Measurements from ENCODE around the gene SIGLECL1.
"Not testable (repeated sequence)": the region's sequence is repeated elsewhere in the genome, so short reads cannot be mapped to it uniquely, and the experiment has no call there.

The SIGLECL1 gene

DNA sequence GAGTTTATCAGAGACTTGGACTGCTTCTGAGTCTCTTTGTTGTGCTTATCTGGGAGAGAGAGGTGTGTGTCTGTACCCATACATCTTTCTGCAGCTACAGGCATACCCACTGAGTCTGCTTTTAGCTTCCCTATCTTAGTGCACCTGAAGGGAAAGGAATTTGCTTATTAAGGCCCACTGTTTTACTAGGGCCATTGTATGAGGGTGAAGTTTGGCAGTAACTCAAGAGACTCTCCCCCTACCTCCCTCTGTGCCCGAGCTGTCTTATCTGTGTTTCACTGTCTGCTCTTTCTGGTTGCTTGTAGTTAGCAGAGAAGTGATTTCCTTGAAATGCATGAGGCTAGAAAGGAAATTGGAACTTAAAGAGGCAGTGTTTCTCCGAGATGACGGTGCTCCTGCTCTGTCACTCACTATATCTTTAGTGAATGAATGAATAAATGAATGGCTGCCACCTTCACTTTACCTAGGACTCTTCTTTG is 26.7 kb upstream of the SIGLECL1 start:
- Histone ChIP-seq H3K9me3 (ENCODE audit: control insufficient read depth in 2 of 2, low read length in 2 of 2) (no peaks in the 10 kb centered on the region), H3K4me3 (ENCODE audit: low read length in 2 of 2) (no peak overlapping the region), H3K27ac (ENCODE audit: low read length) (no peak overlapping the region), H3K9ac (ENCODE audit: low read length in 2 of 2) (no peak overlapping the region), H3K4me1 (ENCODE audit: control insufficient read depth, insufficient read depth, low read length) (no peaks in the 10 kb centered on the region), H3K36me3 (ENCODE audit: control insufficient read depth in 2 of 2, insufficient read depth in 2 of 2, low read length in 2 of 2) (no peaks in the 10 kb centered on the region), H3K27me3 (ENCODE audit: control insufficient read depth in 1 of 2, insufficient read depth in 2 of 2, low read length in 2 of 2) (peaks cover 0 to 2% of the 10 kb centered on the region in 2 donors)

DNA sequence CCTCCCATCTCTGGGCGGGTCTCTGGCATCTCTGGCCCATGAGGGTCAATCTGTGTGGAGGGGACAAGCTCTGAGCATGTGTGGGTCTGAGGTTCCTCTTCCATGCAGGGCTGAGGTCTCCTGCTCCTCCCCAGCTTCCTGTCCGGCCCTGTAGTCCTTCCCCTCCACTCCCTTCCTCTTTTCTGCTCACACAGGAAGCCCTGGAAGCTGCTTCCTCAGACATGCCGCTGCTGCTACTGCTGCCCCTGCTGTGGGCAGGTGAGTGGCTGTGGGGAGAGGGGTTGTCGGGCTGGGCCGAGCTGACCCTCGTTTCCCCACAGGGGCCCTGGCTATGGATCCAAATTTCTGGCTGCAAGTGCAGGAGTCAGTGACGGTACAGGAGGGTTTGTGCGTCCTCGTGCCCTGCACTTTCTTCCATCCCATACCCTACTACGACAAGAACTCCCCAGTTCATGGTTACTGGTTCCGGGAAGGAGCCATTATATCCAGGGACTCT is 25.9 kb upstream of the SIGLECL1 start, which contains the start of gene CD33:
TSS of gene CD33 (plus strand) at position 183 of the 496 bp plus-strand sequence. CDS start at position 222, 39 bp downstream.
- H3K27ac ChIP-seq (ENCODE audit: low read length): not testable (repeated sequence)

DNA sequence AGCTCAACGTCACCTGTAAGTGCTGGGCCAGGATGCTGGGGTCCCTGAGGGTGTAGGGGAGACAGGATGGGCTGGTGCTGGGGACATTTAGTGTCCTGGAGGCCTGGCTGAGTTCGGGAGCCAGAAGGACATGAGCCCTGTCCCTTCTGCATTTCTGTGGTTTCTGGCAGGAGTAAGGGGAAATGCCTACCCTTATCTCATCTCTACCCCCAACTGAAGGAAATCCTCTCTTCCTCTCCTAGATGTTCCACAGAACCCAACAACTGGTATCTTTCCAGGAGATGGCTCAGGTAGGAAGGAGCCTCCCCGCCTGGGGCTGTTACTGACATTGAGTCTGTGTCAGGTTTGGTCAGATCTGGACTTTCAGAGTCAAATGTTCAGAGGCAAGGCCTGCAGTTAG is 24.8 kb upstream of the SIGLECL1 start:
- Histone ChIP-seq H3K4me3 (ENCODE audit: low read length in 2 of 2) (no peak overlapping the region), H3K4me1 (ENCODE audit: control insufficient read depth, insufficient read depth, low read length) (no peaks in the 10 kb centered on the region), H3K9me3 (ENCODE audit: control insufficient read depth in 2 of 2, low read length in 2 of 2) (no peaks in the 10 kb centered on the region), H3K36me3 (ENCODE audit: control insufficient read depth in 2 of 2, insufficient read depth in 2 of 2, low read length in 2 of 2) (no peaks in the 10 kb centered on the region), H3K27ac (ENCODE audit: low read length) (no peak overlapping the region), H3K9ac (ENCODE audit: low read length in 2 of 2) (no peak overlapping the region), H3K27me3 (ENCODE audit: control insufficient read depth in 1 of 2, insufficient read depth in 2 of 2, low read length in 2 of 2) (peaks cover 0 to 2% of the 10 kb centered on the region in 2 donors)

More for the DNA sequence above, 25.9 kb upstream of the SIGLECL1 start, which contains the start of gene CD33:
- H3K9me3 ChIP-seq (ENCODE audit: control insufficient read depth in 2 of 2, low read length in 2 of 2); H3K4me1 ChIP-seq (ENCODE audit: control insufficient read depth, insufficient read depth, low read length); H3K36me3 ChIP-seq (ENCODE audit: control insufficient read depth in 2 of 2, insufficient read depth in 2 of 2, low read length in 2 of 2); H3K27me3 ChIP-seq (ENCODE audit: control insufficient read depth in 1 of 2, insufficient read depth in 2 of 2, low read length in 2 of 2); H3K4me3 ChIP-seq (ENCODE audit: low read length in 2 of 2); H3K9ac ChIP-seq (ENCODE audit: low read length in 2 of 2): not testable (repeated sequence)

DNA sequence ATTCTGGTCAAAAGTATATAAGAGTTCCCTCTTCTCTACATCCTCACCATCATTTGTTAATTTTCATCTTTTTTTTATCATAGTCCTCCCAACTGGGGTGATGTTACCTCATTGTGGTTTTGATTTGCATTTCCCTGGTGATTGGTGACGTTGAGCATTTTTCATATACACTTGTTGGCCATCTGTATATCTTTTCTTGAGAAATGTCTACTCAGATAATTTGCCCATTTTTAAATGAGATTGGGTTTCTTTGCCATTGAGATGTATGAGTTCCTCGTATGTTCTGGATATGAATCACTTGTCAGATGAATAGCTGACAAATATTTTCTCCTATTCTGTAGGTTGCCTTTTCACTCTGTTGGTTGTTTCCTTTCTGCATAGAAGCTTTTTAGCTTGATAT is 23.6 kb upstream of the SIGLECL1 start:
- Histone ChIP-seq H3K4me1 (ENCODE audit: control insufficient read depth, insufficient read depth, low read length) (no peaks in the 10 kb centered on the region), H3K4me3 (ENCODE audit: low read length in 2 of 2) (no peak overlapping the region), H3K27ac (ENCODE audit: low read length) (no peak overlapping the region), H3K36me3 (ENCODE audit: control insufficient read depth in 2 of 2, insufficient read depth in 2 of 2, low read length in 2 of 2) (no peaks in the 10 kb centered on the region), H3K27me3 (ENCODE audit: control insufficient read depth in 1 of 2, insufficient read depth in 2 of 2, low read length in 2 of 2) (peaks cover 0 to 2% of the 10 kb centered on the region in 2 donors), H3K9ac (ENCODE audit: low read length in 2 of 2) (no peak overlapping the region), H3K9me3 (ENCODE audit: control insufficient read depth in 2 of 2, low read length in 2 of 2) (no peaks in the 10 kb centered on the region)

DNA sequence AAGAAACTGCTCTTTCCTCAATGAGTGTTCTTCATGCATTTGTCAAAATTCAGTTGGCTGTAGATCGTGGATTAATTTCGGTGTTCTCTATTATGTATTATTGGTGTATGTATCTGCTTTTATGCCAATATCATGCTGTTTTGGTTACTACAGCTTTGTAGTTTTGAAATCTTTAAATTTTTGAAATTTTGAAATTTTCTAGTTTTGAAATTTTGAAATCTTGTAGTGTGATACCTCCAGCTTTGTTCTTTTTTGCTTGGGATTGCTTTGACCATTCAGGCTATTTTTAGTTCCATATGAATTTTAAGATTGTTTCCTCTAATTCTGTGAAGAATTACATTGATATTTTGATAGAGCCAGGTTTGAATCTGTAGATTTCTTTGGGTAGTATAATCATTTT is 22.9 kb upstream of the SIGLECL1 start:
- Histone ChIP-seq H3K4me1 (ENCODE audit: control insufficient read depth, insufficient read depth, low read length) (no peaks in the 10 kb centered on the region), H3K9ac (ENCODE audit: low read length in 2 of 2) (no peak overlapping the region), H3K4me3 (ENCODE audit: low read length in 2 of 2) (no peak overlapping the region), H3K27me3 (ENCODE audit: control insufficient read depth in 1 of 2, insufficient read depth in 2 of 2, low read length in 2 of 2) (peaks cover 0 to 2% of the 10 kb centered on the region in 2 donors), H3K27ac (ENCODE audit: low read length) (no peak overlapping the region), H3K9me3 (ENCODE audit: control insufficient read depth in 2 of 2, low read length in 2 of 2) (peaks cover 0 to 3% of the 10 kb centered on the region in 2 donors), H3K36me3 (ENCODE audit: control insufficient read depth in 2 of 2, insufficient read depth in 2 of 2, low read length in 2 of 2) (no peaks in the 10 kb centered on the region)

DNA sequence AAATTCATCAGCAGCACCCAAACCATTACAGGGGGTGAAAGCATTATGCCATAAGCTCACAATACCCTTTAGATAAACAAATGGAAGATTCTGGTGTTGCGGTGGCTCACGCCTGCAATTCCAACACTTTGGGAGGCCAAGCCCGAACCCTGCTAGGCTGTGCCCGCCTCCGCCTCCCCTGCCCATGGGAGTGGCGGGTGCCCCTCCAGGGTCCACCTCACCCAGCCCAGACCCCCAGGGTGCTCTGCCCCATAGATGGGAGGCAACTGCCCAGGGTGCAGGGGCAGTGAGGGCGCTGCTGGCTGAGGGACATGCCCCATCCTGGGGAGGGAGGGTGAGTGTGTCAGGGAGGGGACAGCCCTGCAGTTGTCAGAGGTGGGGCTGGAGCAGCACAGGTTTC is 10.0 kb upstream of the SIGLECL1 start:
- Histone ChIP-seq H3K36me3 (ENCODE audit: control insufficient read depth in 2 of 2, insufficient read depth in 2 of 2, low read length in 2 of 2) (no peaks in the 10 kb centered on the region), H3K9me3 (ENCODE audit: control insufficient read depth in 2 of 2, low read length in 2 of 2) (peaks cover 0 to 3% of the 10 kb centered on the region in 2 donors), H3K9ac (ENCODE audit: low read length in 2 of 2) (no peak overlapping the region), H3K4me3 (ENCODE audit: low read length in 2 of 2) (no peak overlapping the region), H3K27ac (ENCODE audit: low read length) (no peak overlapping the region), H3K4me1 (ENCODE audit: control insufficient read depth, insufficient read depth, low read length) (no peaks in the 10 kb centered on the region), H3K27me3 (ENCODE audit: control insufficient read depth in 1 of 2, insufficient read depth in 2 of 2, low read length in 2 of 2) (no peaks in the 10 kb centered on the region)

DNA sequence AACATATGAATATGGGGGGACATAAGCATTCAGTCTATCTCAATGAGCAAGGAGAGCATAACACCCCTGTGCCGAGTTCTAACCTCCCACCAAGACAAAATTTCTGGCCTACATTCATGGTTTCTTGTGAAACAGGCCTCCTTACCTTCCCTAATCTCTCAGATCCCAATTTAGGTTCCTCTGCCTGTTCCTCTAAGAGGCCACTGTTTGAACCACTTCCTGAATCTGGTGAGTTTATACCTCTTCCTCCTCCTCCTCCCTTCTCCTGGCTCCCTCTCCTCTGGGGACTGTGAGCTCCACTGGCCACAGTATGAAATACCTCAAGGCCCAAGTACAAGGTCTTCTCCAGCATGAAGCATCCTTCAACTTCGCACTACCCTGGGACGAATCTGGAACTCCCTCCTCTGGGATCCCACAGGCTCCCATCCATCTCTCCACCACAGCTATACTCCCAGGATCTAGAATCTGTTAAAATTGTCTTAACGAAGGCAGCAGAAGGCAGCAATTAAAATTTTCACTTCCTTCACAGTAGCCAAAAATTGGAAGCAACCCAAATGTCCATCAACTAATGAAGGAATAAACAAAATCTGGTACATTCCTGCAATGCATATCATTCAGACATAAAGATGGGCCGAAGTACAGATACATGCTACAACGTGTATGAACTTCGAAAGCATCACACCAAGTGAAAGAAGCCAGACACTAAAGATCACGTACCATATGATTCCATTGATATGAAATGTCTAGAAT is 7.8 kb upstream of the SIGLECL1 start:
- no peaks in the 10 kb centered on the region for H3K36me3 ChIP-seq (ENCODE audit: control insufficient read depth in 2 of 2, insufficient read depth in 2 of 2, low read length in 2 of 2)
- no peak overlapping the region for H3K4me3 ChIP-seq (ENCODE audit: low read length in 2 of 2)
- H3K4me1 ChIP-seq (ENCODE audit: control insufficient read depth, insufficient read depth, low read length): no peaks in the 10 kb centered on the region
- no peaks in the 10 kb centered on the region for H3K27me3 ChIP-seq (ENCODE audit: control insufficient read depth in 1 of 2, insufficient read depth in 2 of 2, low read length in 2 of 2)
- no peak overlapping the region for H3K9ac ChIP-seq (ENCODE audit: low read length in 2 of 2)
- H3K9me3 ChIP-seq (ENCODE audit: control insufficient read depth in 2 of 2, low read length in 2 of 2): no peaks in the 10 kb centered on the region
- H3K27ac ChIP-seq (ENCODE audit: low read length): no peak overlapping the region

DNA sequence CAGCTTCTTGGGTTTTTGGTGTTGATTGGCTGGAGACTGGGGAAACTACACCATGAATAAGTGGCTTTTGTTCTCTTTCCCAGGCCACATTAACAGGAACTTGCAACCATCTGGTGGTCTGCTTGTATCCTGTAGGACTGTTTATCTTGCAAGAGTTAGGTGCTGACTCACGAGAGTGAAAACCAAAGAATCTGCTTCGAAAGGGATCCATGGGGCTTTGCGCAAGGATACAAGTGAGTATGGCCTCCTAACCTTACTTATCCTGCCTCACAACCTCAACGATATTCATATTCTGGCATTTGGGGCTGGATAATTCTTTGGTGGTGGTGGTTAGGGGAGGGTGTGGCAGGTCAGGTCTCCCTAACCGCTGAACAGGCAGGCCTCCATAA is 4.7 kb upstream of the SIGLECL1 start:
- H3K27ac ChIP-seq (ENCODE audit: low read length): no peak overlapping the region
- no peaks in the 10 kb centered on the region for H3K9me3 ChIP-seq (ENCODE audit: control insufficient read depth in 2 of 2, low read length in 2 of 2)
- H3K9ac ChIP-seq (ENCODE audit: low read length in 2 of 2): no peak overlapping the region
- no peak overlapping the region for H3K4me3 ChIP-seq (ENCODE audit: low read length in 2 of 2)
- H3K36me3 ChIP-seq (ENCODE audit: control insufficient read depth in 2 of 2, insufficient read depth in 2 of 2, low read length in 2 of 2): no peaks in the 10 kb centered on the region
- H3K4me1 ChIP-seq (ENCODE audit: control insufficient read depth, insufficient read depth, low read length): no peaks in the 10 kb centered on the region
- peaks cover 0 to 3% of the 10 kb centered on the region in 2 donors for H3K27me3 ChIP-seq (ENCODE audit: control insufficient read depth in 1 of 2, insufficient read depth in 2 of 2, low read length in 2 of 2)

DNA sequence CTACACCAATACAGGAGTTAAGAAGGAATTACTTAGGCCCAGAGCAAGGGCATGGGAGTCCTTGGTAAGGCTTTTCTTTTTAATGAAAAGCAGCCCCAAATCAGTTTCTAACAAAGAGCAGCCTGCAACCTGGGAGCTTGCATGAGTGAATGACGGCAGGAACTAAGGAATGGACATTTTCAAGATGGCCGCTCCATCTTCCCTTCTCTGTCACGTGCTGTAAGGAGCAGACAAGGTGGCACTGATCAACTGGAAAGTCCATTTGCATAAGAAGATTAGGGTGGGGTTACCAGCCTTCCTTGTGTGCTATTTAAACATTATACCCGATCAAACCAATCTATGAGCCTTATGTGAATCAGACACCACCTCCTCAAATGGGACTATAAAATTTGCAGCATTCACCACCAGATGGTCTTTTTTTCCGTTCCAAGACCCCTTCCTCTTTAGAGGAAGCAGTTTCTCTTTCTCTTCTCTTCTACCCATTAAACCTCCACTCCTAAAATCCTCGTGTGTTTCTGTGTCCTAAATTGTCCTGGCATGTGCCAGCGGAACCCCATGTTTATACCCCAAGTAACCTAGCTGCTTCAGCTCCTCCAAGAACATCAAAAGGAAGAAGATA is 2.8 kb upstream of the SIGLECL1 start:
- Histone ChIP-seq H3K27ac (ENCODE audit: low read length) (no peak overlapping the region), H3K4me3 (ENCODE audit: low read length in 2 of 2) (no peak overlapping the region), H3K36me3 (ENCODE audit: control insufficient read depth in 2 of 2, insufficient read depth in 2 of 2, low read length in 2 of 2) (no peaks in the 10 kb centered on the region), H3K27me3 (ENCODE audit: control insufficient read depth in 1 of 2, insufficient read depth in 2 of 2, low read length in 2 of 2) (peaks cover 0 to 6% of the 10 kb centered on the region in 2 donors), H3K4me1 (ENCODE audit: control insufficient read depth, insufficient read depth, low read length) (no peaks in the 10 kb centered on the region), H3K9me3 (ENCODE audit: control insufficient read depth in 2 of 2, low read length in 2 of 2) (no peaks in the 10 kb centered on the region), H3K9ac (ENCODE audit: low read length in 2 of 2) (no peak overlapping the region)

DNA sequence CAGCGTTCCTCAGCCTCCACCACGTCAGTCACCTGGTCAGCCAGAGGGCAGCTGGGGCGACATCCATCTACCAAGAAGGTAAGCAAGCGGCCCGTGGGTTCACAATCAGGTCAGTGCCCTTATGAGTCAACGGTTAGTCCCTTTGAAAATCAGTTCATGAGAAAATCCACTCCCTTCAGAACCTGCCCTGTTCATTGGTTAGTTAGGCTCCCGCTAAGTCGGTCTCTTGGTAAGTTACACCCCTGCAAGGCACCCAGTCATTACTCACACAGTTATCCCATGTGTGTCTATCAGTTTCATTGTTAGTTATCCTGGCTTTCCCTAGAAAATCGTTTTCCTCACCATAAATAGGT is 564 bp downstream of the SIGLECL1 start:
- Histone ChIP-seq H3K4me1 (ENCODE audit: control insufficient read depth, insufficient read depth, low read length) (no peaks in the 10 kb centered on the region), H3K27ac (ENCODE audit: low read length) (no peak overlapping the region), H3K27me3 (ENCODE audit: control insufficient read depth in 1 of 2, insufficient read depth in 2 of 2, low read length in 2 of 2) (peaks cover 0 to 6% of the 10 kb centered on the region in 2 donors), H3K9me3 (ENCODE audit: control insufficient read depth in 2 of 2, low read length in 2 of 2) (no peaks in the 10 kb centered on the region), H3K9ac (ENCODE audit: low read length in 2 of 2) (no peak overlapping the region), H3K4me3 (ENCODE audit: low read length in 2 of 2) (no peak overlapping the region), H3K36me3 (ENCODE audit: control insufficient read depth in 2 of 2, insufficient read depth in 2 of 2, low read length in 2 of 2) (no peaks in the 10 kb centered on the region)
